Neural progenitor cell (in vitro differentiated cells): Measurements from ENCODE around the gene TGM5.

Experiments used
- EZH2 ChIP-seq: fragments of 200-600 bp; sonication (generic); IDR thresholded peaks from 2 replicates; pipeline ENCODE4 v1.6.1; 2017; ENCODE audit warnings: antibody characterized with exemption, mild to moderate bottlenecking, moderate library complexity
- EZH2phosphoT487 ChIP-seq: fragments of 200-600 bp; sonication (generic); IDR thresholded peaks from 2 replicates; pipeline ENCODE4 v1.6.1; 2017; ENCODE audit warnings: antibody characterized with exemption
- TF ChIP-seq, protein P1 (sequence below): fragments of 200-600 bp; sonication (generic); IDR thresholded peaks from 2 replicates; pipeline ENCODE4 v1.5.1; 2017; ENCODE audit warnings: antibody characterized with exemption, mild to moderate bottlenecking

DNA sequence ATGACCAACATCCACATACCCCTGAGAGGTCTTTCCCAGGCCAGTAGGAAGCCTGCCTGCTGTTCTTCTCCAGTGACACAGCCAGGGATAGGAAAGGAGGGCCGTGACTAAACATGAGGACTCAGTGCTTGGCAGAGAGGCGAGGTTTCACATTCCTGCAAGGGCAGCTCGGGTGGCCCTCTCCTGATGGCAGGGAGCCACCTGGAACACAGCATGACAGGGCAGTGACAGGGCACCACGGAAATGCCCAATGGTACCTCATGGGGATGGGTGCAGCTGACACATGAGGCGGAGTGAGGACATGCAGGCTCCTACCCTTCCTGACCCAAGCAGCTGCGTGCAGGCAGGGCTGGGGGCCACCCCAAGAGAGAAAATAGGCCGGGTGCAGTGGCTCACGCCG, 7.4 kb upstream of the TGM5 start:
- TF ChIP-seq, protein P1, sequence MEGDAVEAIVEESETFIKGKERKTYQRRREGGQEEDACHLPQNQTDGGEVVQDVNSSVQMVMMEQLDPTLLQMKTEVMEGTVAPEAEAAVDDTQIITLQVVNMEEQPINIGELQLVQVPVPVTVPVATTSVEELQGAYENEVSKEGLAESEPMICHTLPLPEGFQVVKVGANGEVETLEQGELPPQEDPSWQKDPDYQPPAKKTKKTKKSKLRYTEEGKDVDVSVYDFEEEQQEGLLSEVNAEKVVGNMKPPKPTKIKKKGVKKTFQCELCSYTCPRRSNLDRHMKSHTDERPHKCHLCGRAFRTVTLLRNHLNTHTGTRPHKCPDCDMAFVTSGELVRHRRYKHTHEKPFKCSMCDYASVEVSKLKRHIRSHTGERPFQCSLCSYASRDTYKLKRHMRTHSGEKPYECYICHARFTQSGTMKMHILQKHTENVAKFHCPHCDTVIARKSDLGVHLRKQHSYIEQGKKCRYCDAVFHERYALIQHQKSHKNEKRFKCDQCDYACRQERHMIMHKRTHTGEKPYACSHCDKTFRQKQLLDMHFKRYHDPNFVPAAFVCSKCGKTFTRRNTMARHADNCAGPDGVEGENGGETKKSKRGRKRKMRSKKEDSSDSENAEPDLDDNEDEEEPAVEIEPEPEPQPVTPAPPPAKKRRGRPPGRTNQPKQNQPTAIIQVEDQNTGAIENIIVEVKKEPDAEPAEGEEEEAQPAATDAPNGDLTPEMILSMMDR, result no peak
- no peak for TF ChIP-seq EZH2
- no peak for TF ChIP-seq EZH2phosphoT487
